GM18526 (cell line): ENCODE measurements around the gene AP3S2.

ENCODE experiments used
- POLR2A ChIP-seq: IDR thresholded peaks from 3 replicates; pipeline ENCODE4 v1.6.1; 2011; ENCODE audit not compliant: insufficient read length; ENCODE audit errors: extremely low read depth

AP3S2 gene

DNA sequence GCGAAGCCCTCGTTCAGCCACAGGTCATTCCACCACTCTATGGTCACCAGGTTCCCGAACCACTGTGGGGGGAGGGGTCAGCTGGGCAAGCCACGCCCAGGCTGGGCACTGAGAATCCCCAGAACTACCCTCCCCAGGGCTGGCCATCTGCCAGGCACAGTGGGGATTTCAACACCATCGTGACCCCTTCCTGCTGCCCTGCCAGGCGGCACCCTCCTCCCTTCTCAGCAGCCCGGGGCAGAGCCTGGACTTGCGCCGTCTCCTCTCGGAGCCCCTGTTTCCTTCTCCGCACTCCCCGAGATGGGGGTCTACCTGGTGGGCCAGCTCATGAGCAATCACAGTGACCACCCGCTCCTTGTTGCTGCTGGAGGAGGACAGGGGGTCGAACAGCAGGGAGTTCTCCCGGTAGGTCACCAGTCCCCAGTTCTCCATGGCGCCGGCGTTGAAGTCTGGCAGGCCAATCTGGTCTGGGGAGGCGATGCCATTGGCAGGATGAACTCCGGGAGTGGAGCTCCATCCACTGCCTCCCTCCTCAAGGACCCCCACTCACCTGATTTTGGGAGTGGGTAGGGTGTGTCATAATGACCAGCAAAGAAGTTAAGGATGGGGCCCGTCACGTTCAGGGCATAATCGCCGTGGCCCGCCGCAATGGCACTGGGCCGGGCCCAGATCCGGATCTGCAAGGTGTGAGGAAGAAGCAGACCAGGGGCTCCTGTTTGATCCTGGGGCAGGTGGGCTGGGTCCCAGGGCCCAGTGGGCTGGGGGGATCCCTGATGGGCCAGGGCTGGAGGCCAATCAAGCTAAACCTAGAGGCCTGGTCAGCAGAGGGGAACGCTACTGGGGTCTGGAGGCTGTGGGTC is 89.6 kb downstream of the AP3S2 start:
- no peak for TF ChIP-seq POLR2A

DNA sequence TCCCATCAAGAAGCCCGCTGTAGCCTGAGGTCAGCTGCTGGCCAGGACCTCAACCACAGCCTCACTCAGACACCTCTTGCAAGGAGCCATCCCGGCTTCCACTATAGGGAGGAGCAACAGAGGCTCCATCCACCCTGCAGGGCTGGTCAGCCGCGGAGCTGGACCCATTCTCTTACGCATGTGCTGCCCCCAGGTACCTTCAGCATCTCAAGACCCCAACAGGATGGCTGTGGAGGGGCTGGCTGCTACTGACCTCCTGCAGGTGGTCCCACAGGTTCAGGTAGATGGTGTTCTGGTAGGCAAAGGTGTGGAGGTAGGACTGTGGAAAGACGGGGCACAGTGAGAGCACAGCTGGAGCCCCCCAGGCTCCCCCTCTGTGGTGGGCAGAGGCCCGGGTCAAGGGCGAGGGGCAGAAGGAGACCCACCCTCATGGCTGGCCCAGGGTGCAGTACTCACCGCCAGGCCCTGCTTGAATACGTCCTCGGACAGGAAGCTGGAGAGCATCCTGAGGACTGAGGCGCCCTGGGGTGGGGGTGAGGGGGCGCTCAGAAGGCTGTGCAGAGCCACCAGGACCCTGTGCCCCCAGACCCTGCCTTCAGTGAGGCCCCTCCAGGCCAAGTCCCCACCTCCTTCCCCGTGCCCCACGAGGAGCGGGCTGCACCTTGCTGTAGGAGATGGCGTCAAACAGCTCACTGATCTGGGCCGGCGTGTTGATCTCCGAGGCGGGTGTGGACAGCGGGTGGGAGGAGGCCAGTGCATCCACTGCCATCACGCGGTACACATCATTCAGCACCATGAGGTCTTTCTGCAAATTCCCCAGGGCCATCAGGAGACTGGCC is 90.6 kb downstream of the AP3S2 start:
- no peak for TF ChIP-seq POLR2A

- TF ChIP-seq POLR2A: no peak
These were observed 91.4 kb downstream of the AP3S2 start for GRCh38 chr15:89802231-89802928.

GRCh38 chr15:89801471-89802195 is 92.2 kb downstream of the AP3S2 start:
- no peak for TF ChIP-seq POLR2A

DNA sequence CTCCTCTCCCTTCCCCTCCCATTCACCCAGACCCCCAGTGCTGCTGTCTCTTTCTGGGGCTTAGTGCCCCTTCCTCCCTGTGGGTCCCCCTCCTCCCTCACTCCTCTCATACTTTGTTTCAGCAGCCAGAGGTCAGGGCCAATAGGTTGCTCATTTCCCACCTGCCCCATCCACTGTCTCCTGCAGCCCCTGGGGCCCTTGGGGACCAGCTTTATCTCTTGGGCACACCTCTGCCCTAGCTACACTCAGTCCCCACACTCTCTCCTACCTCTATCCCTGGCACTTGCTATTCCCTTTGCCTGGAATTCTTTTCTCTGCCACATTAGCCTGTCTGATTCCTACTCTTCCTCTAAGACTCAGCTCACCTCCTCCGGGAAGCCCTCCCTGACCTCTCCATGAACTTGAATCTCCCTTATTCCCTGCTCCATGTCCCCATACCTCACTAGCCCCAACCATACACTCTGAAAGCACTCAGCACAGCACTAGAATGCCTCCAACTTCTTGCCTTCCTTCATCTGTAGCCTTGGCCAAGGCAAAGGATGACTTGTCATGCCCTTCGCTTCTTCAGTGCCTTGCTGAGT is 93.8 kb downstream of the AP3S2 start:
- TF ChIP-seq POLR2A: no peak

DNA sequence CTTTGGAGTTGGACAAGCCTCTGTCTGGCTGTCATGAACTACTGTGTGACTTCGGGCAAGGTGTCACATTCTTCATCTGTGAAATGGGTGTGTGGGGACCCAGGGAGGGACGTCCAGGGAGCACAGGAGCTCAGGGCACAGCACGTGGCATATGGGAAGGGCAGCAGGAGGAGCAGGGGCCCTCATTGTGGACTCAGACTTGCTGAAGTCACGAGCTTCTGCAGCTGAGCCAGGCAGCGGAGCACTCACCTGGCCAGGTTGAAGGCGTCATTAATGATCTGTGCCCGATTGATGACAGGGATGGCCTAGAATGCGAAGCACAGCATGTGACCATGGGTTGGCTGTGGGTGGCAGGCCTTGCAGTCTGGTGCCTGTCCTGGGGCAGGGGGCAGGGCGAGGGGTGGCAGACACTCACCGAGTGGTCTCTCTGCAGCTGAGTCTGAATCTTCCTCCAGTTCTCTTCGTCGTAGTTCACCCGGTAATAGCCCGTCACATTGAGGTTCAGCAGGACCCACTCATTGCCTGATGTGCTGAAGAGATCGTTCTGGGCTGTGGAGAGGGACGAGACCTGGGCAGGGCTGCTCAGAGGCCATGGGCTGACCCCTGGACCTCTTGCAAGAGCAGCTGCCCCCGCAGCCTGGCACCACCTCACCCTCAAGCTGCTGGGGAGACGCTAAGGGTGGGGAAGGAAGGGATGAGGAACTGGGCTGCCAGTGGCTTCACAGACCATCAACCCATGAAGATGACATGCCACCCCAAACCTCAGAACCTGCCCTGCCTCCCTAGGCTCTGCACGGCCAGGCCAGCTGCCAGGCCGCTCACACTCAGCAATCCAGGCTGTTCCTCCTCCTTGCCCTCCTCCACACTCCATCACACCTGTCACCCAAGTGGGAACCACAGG is 94.5 kb downstream of the AP3S2 start:
- TF ChIP-seq POLR2A: no peak

DNA sequence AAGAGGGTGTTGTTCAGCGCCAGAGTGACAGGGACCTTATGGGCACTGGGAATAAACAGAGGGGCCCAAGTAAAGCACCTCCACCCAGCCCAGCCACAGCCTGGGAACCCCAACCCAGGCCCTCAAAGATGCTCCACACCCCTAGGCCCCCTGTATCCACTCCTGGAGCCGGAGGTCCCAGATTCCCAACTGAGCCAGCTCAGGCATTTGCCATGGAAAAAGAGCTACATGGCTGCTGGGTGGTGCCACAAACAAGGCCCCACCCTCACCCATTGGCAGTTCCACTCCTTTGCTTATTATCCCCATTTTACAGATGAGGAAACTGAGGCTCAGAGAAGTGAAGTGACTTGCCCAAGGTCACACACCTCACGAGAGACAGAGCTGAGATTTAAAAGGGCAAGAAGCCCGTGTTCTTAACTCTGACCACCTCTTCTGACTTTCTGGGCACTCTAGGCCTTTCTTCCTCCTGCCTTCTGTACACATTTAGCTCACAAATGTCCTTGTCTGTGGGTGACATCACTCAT is 96.1 kb downstream of the AP3S2 start:
- TF ChIP-seq POLR2A: no peak

- no peak for TF ChIP-seq POLR2A
These were observed 97.8 kb downstream of the AP3S2 start for GRCh38 chr15:89795996-89796395.

DNA sequence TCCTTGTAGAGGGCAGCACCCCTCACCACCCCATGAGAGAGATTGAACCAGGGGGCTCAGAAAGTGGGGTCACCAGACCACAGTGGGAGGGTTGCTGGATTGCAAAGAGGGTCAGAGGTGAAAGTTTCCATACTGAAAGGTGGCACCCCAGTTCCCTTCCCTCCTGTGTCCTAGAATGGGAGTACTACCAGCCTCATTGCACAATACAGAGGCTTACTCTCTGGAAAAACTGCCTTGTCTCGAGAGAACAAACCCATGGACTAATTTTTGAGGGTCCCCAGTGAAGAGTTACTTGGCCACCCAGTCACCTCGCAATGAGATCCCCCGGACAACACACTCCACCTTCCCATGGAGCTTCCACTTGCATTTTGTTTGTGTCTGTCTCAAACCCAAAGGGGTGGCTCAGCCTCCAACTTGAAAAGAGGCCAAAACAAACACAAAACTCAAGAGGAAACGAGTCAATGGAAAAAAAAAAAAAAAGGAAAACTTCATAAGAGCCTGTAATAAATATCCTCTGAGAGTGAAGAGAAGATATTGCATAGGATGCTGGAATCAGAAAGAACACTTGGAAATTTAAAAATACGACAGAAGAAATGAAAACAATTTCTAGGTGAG is 99.1 kb downstream of the AP3S2 start:
- TF ChIP-seq POLR2A: no peak

- TF ChIP-seq POLR2A: no peak
These were observed 101.5 kb downstream of the AP3S2 start for GRCh38 chr15:89792106-89792805.

- no peak for TF ChIP-seq POLR2A
These were observed 103.1 kb downstream of the AP3S2 start for GRCh38 chr15:89790661-89791060.

GRCh38 chr15:89790206-89790605 is 103.6 kb downstream of the AP3S2 start:
- no peak for TF ChIP-seq POLR2A
